Mammary epithelial cell (primary cell): ENCODE measurements around the gene ELAC2.

Source experiments
- EZH2 ChIP-seq: IDR thresholded peaks from 2 replicates; pipeline ENCODE4 v1.6.1; 2012; ENCODE audit warnings: low read length, inconsistent platforms, borderline replicate concordance
- TF ChIP-seq, protein P1 (sequence below), 2 donors: IDR thresholded peaks in 1 of 2; conservative IDR thresholded peaks in 1 of 2; 2 replicates each; pipeline ENCODE4 v1.5.1; 2011 to 2012; ENCODE audit warnings: inconsistent platforms in 2 of 2, low read length in 2 of 2, mild to moderate bottlenecking in 2 of 2, control low read depth in 1 of 2, low read depth in 1 of 2; ENCODE audit not compliant: insufficient read depth in 1 of 2; ENCODE audit errors: extremely low read depth in 1 of 2

DNA sequence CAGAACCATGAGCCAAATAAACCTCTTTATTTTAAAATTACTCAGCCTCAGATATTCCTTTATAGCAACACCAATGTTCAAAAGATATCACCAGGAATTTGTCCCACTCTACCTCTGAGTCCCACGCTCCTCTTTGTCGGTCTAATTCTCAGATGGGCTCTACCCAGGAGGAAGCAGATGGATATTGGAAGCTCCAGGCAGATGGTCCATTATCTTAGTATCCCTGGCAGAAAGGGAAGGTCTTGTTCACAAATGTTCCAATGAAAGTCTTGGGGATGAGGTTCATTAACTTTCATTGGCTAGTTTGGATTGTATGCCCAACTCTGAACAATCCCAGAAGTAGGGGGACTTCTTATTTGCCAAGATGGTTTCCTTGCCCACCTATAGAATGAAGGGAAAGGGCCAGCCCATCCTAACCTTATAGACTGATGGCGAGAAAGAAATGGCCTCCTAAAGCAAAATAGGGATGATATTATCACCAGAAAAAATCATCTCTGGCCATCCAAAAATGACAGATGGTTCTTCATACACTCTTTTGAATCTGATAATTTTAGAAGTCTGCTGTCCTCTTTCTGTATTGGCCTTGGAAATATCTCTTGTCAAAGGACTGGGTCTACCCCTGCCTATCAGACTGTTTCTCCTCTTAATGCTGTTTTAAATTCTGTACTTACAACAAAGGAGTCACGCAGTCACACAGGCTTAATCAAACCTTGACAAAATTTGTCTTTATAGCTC is 21.3 kb upstream of the ELAC2 start:
- TF ChIP-seq EZH2 = no peak
- TF ChIP-seq, protein P1, sequence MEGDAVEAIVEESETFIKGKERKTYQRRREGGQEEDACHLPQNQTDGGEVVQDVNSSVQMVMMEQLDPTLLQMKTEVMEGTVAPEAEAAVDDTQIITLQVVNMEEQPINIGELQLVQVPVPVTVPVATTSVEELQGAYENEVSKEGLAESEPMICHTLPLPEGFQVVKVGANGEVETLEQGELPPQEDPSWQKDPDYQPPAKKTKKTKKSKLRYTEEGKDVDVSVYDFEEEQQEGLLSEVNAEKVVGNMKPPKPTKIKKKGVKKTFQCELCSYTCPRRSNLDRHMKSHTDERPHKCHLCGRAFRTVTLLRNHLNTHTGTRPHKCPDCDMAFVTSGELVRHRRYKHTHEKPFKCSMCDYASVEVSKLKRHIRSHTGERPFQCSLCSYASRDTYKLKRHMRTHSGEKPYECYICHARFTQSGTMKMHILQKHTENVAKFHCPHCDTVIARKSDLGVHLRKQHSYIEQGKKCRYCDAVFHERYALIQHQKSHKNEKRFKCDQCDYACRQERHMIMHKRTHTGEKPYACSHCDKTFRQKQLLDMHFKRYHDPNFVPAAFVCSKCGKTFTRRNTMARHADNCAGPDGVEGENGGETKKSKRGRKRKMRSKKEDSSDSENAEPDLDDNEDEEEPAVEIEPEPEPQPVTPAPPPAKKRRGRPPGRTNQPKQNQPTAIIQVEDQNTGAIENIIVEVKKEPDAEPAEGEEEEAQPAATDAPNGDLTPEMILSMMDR (conservative IDR thresholded peaks at IDR 0.05 in 1 of 2, IDR thresholded peaks at IDR 0.05 in 1 of 2; ENCODE audit: extremely low read depth in 1 of 2, insufficient read depth in 1 of 2, low read depth in 1 of 2, low read length in 2 of 2) = no peak
